Lower lobe of right lung (tissue), 2 donors: ENCODE data around the gene FGF14. TPM values are rescaled to one million over a fixed set of nuclear protein-coding genes. Genes with fewer than 3 reads are reported as not detected.

Source experiments
- ATAC-seq, 2 donors: fragments of 200-7000 bp; cut with Tn5 transposase; one replicate each; pipeline ENCODE4 v1.9.1; 2020 to 2022; ENCODE audit warnings: mild to moderate bottlenecking in 2 of 2, moderate library complexity in 2 of 2
- DNase-seq: peaks from one replicate; pipeline ENCODE4 v3.0.0-alpha.2; 2020
- H3K27ac ChIP-seq: fragments of 200-600 bp; one replicate; pipeline ENCODE4 v1.8.0; 2022
- H3K27me3 ChIP-seq: fragments of 200-600 bp; one replicate; pipeline ENCODE4 v1.8.0; 2022; ENCODE audit warnings: low read depth
- H3K36me3 ChIP-seq: fragments of 200-600 bp; one replicate; pipeline ENCODE4 v1.8.0; 2022; ENCODE audit warnings: mild to moderate bottlenecking
- H3K4me1 ChIP-seq: fragments of 200-600 bp; one replicate; pipeline ENCODE4 v1.8.0; 2022
- H3K4me3 ChIP-seq: fragments of 200-600 bp; one replicate; pipeline ENCODE4 v1.8.0; 2022; ENCODE audit warnings: mild to moderate bottlenecking
- H3K9me3 ChIP-seq: fragments of 200-600 bp; one replicate; pipeline ENCODE4 v1.8.0; 2022
- intact Hi-C: fragments of 100-400 bp; cut with DNase I; formaldehyde crosslinking; loops from one replicate; pipeline ENCODE4 v1.11.0; 2022
- total RNA-seq: library from RNA; stranded (reverse); fragmentation: NEBNext Ultra II Directional; extraction: Animal tissue kit (Norgen Biotek cat#: 25700); gene quantifications from one replicate; pipeline ENCODE4 v1.2.1, GENCODE V29; 2021
- TF ChIP-seq, protein P1 (sequence below): fragments of 200-600 bp; IDR thresholded peaks from one replicate; pipeline ENCODE4 v1.8.0; 2022; ENCODE audit warnings: antibody characterized with exemption, mild to moderate bottlenecking
- donor health status: DM: no; HTN: yes; CAD: no; lungs with severe emphysema.

FGF14 gene
- total RNA-seq, 1 donor from 2014 or later = 5.0 TPM

DNA sequence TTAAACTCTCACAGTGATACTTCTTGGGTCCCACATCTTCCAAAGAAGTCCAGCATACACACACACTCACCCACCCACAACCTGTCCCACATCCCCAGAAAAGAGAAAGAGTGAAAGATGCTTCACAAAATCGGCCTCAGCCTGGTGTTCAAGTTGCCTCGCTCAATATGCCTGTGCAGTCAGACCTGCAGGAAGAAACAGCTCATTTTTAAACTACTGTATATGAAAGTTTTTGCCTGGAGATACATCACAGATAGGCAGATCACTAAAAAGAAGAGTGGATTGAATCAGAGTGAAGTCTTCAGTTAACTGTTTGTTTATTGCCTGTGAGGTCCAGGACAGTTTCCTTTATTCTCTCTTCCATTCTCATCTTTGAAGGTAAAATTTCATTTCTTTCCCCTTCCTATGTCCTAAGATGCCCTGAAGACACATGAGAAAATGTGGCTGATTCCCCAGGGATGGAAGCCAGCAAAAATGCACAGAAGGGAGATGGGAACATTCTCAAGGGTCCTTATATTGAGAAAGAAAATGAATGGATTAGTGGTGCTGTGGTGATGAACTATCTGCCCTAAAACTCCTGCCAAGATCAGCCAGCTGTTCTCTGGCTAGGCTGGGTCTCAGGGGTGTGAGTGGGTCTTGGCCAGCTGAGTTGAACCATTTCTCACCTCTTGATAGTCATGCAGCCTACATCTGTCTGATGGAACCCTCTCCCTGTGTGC, 690.4 kb downstream of the FGF14 start:
- no peak for ATAC-seq
- TF ChIP-seq, protein P1, sequence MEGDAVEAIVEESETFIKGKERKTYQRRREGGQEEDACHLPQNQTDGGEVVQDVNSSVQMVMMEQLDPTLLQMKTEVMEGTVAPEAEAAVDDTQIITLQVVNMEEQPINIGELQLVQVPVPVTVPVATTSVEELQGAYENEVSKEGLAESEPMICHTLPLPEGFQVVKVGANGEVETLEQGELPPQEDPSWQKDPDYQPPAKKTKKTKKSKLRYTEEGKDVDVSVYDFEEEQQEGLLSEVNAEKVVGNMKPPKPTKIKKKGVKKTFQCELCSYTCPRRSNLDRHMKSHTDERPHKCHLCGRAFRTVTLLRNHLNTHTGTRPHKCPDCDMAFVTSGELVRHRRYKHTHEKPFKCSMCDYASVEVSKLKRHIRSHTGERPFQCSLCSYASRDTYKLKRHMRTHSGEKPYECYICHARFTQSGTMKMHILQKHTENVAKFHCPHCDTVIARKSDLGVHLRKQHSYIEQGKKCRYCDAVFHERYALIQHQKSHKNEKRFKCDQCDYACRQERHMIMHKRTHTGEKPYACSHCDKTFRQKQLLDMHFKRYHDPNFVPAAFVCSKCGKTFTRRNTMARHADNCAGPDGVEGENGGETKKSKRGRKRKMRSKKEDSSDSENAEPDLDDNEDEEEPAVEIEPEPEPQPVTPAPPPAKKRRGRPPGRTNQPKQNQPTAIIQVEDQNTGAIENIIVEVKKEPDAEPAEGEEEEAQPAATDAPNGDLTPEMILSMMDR = no peak
- no peaks in the 10 kb centered on the region for H3K9me3 ChIP-seq
- H3K27ac ChIP-seq = no peak overlapping the region
- H3K36me3 ChIP-seq = no peaks in the 10 kb centered on the region
- H3K4me1 ChIP-seq = no peaks in the 10 kb centered on the region
- H3K4me3 ChIP-seq = no peak overlapping the region
- H3K27me3 ChIP-seq = no peaks in the 10 kb centered on the region
- intact Hi-C loops = no loop called here
- DNase-seq = no peak

DNA sequence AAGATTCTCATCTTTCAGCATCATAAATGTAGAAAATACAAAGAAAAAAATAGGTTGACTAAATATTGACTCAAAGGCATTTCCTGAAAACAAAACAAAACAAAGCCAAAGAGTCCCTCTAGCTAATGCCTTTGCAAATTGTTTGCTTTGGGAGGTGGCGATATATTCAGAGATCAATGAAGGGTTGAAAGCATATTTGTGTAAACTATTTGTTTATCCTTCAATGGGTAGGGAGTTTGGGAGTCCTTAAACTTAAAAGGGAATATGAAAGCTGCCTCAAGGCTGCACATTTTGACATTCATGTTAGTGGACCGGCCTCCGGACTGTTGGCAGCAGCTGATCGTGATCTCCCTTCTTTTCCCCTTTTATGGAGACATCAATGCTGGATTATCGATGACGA, 691.9 kb downstream of the FGF14 start:
- ATAC-seq (no peak), DNase-seq (no peak)
- intact Hi-C loops = no loop called here
- Histone ChIP-seq H3K27ac (no peak overlapping the region), H3K4me3 (no peak overlapping the region), H3K4me1 (no peaks in the 10 kb centered on the region), H3K9me3 (no peaks in the 10 kb centered on the region), H3K36me3 (no peaks in the 10 kb centered on the region), H3K27me3 (no peaks in the 10 kb centered on the region)
- TF ChIP-seq, protein P1 = no peak

DNA sequence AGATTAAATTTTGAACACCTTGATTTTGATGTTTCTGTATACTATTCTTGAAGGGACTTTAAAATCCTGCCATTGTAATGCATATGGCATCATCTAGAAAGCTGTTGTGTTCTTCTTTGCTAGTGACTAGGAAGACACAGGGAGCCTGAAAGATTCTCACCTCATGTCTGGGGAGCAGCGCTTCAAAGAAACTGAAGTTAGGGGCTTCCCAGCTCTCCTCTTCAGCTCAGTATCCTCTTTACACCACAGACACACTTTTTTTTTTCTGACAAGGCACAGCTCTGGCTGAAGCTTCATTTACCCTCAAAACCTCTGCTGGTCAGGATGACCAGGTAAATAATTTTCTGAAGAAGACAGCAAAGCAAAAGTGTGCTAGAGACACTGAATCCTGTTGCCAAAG, 693.7 kb downstream of the FGF14 start:
- Histone ChIP-seq H3K27me3 (no peaks in the 10 kb centered on the region), H3K4me3 (no peak overlapping the region), H3K4me1 (no peaks in the 10 kb centered on the region), H3K36me3 (no peaks in the 10 kb centered on the region), H3K27ac (no peak overlapping the region), H3K9me3 (no peaks in the 10 kb centered on the region)
- no peak for ATAC-seq
- TF ChIP-seq, protein P1 = no peak
- no peak for DNase-seq
- intact Hi-C loops = no loop called here

DNA sequence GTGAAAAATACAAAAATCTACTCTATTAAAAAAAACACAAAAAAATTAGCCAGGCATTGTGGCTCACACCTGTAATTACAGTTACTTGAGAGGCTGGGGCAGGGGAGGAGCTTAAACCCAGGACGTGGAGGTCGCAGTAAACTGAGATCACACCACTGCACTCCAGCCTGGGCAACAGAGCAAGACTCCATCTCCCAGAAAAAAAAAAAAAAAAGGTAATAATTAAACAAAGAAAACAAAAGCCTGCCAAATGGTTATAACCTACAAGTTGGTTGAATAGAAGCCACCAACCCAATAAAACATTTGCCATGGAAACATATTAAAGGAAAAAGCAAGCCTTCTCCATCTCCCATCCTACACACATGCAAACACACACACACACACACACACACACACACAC, 694.2 kb downstream of the FGF14 start:
- H3K4me1 ChIP-seq = no peaks in the 10 kb centered on the region
- H3K27me3 ChIP-seq = no peaks in the 10 kb centered on the region
- TF ChIP-seq, protein P1 = no peak
- H3K9me3 ChIP-seq = no peaks in the 10 kb centered on the region
- no peak overlapping the region for H3K4me3 ChIP-seq
- ATAC-seq (no peak), DNase-seq (no peak)
- no peaks in the 10 kb centered on the region for H3K36me3 ChIP-seq
- no peak overlapping the region for H3K27ac ChIP-seq
- intact Hi-C loops = no loop called here

DNA sequence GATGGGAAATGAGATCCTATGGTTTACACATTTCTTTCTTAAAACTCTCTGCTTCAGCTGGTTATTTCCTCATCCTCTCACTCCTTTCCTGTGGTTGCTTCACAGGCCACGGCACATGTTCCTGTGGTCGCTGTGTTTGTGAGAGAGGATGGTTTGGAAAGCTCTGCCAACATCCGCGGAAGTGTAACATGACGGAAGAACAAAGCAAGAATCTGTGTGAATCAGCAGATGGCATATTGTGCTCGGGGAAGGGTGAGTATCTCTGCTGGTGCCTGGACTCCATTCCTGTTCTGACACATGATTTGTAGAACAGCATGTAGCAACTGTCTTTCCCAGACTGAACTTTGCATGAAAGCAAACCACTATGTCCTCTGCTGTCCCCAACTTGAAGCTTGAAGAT, 695.2 kb downstream of the FGF14 start:
- peak; percentile 59 to 61 for ATAC-seq
- no peak for DNase-seq
- no peaks in the 10 kb centered on the region for H3K27me3 ChIP-seq
- intact Hi-C loops = no loop called here
- no peaks in the 10 kb centered on the region for H3K36me3 ChIP-seq
- H3K4me3 ChIP-seq = no peak overlapping the region
- H3K4me1 ChIP-seq = no peaks in the 10 kb centered on the region
- H3K27ac ChIP-seq = no peak overlapping the region
- TF ChIP-seq, protein P1 = no peak
- no peaks in the 10 kb centered on the region for H3K9me3 ChIP-seq
